DOHH2 (cell line): ENCODE results near the gene CMIP.

Source experiments
- EZH2phosphoT487 ChIP-seq: fragments of 200-600 bp; sonication (generic); IDR thresholded peaks from 2 replicates; pipeline ENCODE4 v1.6.1; 2017; ENCODE audit warnings: borderline replicate concordance, mild to moderate bottlenecking, antibody characterized with exemption, low read length, moderate library complexity, mixed read lengths
- TF ChIP-seq, protein P1 (sequence below): fragments of 200-600 bp; sonication (generic); IDR thresholded peaks from one replicate; pipeline ENCODE4 v1.5.1; 2014; ENCODE audit warnings: antibody characterized with exemption, mild to moderate bottlenecking, low read depth, low read length; ENCODE audit not compliant: poor library complexity, severe bottlenecking

DNA sequence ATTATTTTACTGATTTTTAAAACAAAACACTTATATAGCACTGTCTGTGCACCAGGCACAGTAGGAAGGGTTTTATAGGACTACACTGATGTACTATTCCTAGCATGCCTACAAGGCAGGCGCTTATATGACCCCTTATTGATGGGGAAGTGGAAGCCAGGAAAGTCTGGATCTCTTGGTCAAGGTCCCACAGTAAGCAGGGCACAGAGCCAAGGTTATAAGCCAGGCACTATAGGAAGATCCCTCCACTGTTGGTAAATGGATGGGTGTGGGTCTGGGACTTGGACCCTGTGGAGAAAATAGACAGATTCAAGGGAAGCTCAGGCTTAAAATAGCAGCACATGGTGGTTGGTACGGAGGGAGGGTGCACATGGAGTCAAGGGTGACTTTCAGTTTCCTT lies 275.4 kb downstream of the CMIP start:
- TF ChIP-seq, protein P1, sequence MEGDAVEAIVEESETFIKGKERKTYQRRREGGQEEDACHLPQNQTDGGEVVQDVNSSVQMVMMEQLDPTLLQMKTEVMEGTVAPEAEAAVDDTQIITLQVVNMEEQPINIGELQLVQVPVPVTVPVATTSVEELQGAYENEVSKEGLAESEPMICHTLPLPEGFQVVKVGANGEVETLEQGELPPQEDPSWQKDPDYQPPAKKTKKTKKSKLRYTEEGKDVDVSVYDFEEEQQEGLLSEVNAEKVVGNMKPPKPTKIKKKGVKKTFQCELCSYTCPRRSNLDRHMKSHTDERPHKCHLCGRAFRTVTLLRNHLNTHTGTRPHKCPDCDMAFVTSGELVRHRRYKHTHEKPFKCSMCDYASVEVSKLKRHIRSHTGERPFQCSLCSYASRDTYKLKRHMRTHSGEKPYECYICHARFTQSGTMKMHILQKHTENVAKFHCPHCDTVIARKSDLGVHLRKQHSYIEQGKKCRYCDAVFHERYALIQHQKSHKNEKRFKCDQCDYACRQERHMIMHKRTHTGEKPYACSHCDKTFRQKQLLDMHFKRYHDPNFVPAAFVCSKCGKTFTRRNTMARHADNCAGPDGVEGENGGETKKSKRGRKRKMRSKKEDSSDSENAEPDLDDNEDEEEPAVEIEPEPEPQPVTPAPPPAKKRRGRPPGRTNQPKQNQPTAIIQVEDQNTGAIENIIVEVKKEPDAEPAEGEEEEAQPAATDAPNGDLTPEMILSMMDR: no peak
- no peak for TF ChIP-seq EZH2phosphoT487
